RWPE2 (cell line): Measurements from ENCODE around the gene ZNF678.
"Not testable (repeated sequence)": the region's sequence is repeated elsewhere in the genome, so short reads cannot be mapped to it uniquely, and the experiment has no call there.

Experiments
- ATAC-seq: fragments of 200-7000 bp; cut with Tn5 transposase; 3 replicates; pipeline ENCODE4 v1.9.1; 2021; ENCODE audit warnings: low read depth
- DNase-seq: peaks from one replicate; pipeline ENCODE4 v3.0.0-alpha.2; 2020; ENCODE audit warnings: low spot score
- H3K27ac ChIP-seq: fragments of 450-650 bp; 2 replicates; pipeline ENCODE4 v1.5.1; 2017; ENCODE audit warnings: mild to moderate bottlenecking; ENCODE audit not compliant: poor library complexity, severe bottlenecking
- H3K27me3 ChIP-seq: fragments of 250-450 bp; sonication (Bioruptor Pico); 2 replicates; pipeline ENCODE4 v1.5.1; 2021; ENCODE audit warnings: mild to moderate bottlenecking, moderate library complexity; ENCODE audit not compliant: insufficient read depth, poor library complexity, severe bottlenecking
- H3K36me3 ChIP-seq: fragments of 250-450 bp; sonication (Bioruptor Pico); 2 replicates; pipeline ENCODE4 v1.5.1; 2020; ENCODE audit warnings: low read depth, mild to moderate bottlenecking, moderate library complexity
- H3K4me1 ChIP-seq: fragments of 250-450 bp; sonication (Bioruptor Pico); 2 replicates; pipeline ENCODE4 v1.5.1; 2021; ENCODE audit warnings: mild to moderate bottlenecking, moderate library complexity; ENCODE audit not compliant: insufficient read depth, poor library complexity, severe bottlenecking
- H3K4me3 ChIP-seq: fragments of 250-450 bp; sonication (Bioruptor Pico); 2 replicates; pipeline ENCODE4 v1.5.1; 2021; ENCODE audit warnings: mild to moderate bottlenecking, moderate library complexity; ENCODE audit not compliant: severe bottlenecking
- H3K9me3 ChIP-seq: fragments of 250-450 bp; sonication (Bioruptor Pico); 2 replicates; pipeline ENCODE4 v1.5.1; 2021; ENCODE audit warnings: mild to moderate bottlenecking, moderate library complexity; ENCODE audit not compliant: severe bottlenecking
- CTCF ChIP-seq: fragments of 450-650 bp; IDR thresholded peaks from one replicate; pipeline ENCODE4 v1.5.1; 2017; ENCODE audit warnings: mild to moderate bottlenecking, moderate library complexity; ENCODE audit not compliant: poor library complexity, severe bottlenecking

ZNF678 gene

GRCh38 chr1:227546598-227547309 lies 16.6 kb upstream of the ZNF678 start:
- Histone ChIP-seq H3K9me3 (no peaks in the 10 kb centered on the region), H3K4me1 (no peaks in the 10 kb centered on the region), H3K36me3 (no peaks in the 10 kb centered on the region), H3K4me3 (no peak overlapping the region), H3K27me3 (no peaks in the 10 kb centered on the region), H3K27ac (no peak overlapping the region)
- DNase-seq (no peak), ATAC-seq (no peak)
- TF ChIP-seq CTCF: no peak

- DNase-seq: no peak
- H3K9me3 ChIP-seq: no peaks in the 10 kb centered on the region
- TF ChIP-seq CTCF: no peak
- H3K36me3 ChIP-seq: no peaks in the 10 kb centered on the region
- no peak for ATAC-seq
- H3K27me3 ChIP-seq: no peaks in the 10 kb centered on the region
- no peaks in the 10 kb centered on the region for H3K4me1 ChIP-seq
- H3K4me3 ChIP-seq: no peak overlapping the region
- no peak overlapping the region for H3K27ac ChIP-seq
These were observed 15.8 kb upstream of the ZNF678 start for GRCh38 chr1:227547310-227548118.

GRCh38 chr1:227548119-227548397 lies 15.3 kb upstream of the ZNF678 start:
- Histone ChIP-seq H3K36me3 (no peaks in the 10 kb centered on the region), H3K4me3 (no peak overlapping the region), H3K4me1 (no peaks in the 10 kb centered on the region), H3K27me3 (no peaks in the 10 kb centered on the region), H3K27ac (no peak overlapping the region), H3K9me3 (no peaks in the 10 kb centered on the region)
- no peak for ATAC-seq
- DNase-seq: no peak
- no peak for TF ChIP-seq CTCF

GRCh38 chr1:227548448-227548847 lies 14.9 kb upstream of the ZNF678 start:
- ATAC-seq: no peak
- no peak for TF ChIP-seq CTCF
- Histone ChIP-seq H3K4me1 (no peaks in the 10 kb centered on the region), H3K9me3 (no peaks in the 10 kb centered on the region), H3K27me3 (no peaks in the 10 kb centered on the region), H3K4me3 (no peak overlapping the region), H3K27ac (no peak overlapping the region), H3K36me3 (no peaks in the 10 kb centered on the region)
- no peak for DNase-seq

- Histone ChIP-seq H3K4me1 (no peaks in the 10 kb centered on the region), H3K27me3 (no peaks in the 10 kb centered on the region), H3K36me3 (no peaks in the 10 kb centered on the region), H3K9me3 (no peaks in the 10 kb centered on the region), H3K27ac (no peak overlapping the region), H3K4me3 (no peak overlapping the region)
- DNase-seq (no peak), ATAC-seq (no peak)
- no peak for TF ChIP-seq CTCF
These were observed 13.5 kb upstream of the ZNF678 start for GRCh38 chr1:227549892-227550291.

- ATAC-seq, H3K9me3 ChIP-seq, H3K27me3 ChIP-seq: not testable (repeated sequence)
These were observed 11.5 kb upstream of the ZNF678 start for GRCh38 chr1:227551881-227552280.

More at GRCh38 chr1:227551881-227552280, 11.5 kb upstream of the ZNF678 start:
- H3K27ac ChIP-seq, H3K4me1 ChIP-seq, H3K36me3 ChIP-seq, DNase-seq, H3K4me3 ChIP-seq: not testable (repeated sequence)
